UCSD-AML1 (cell line): Measurements from ENCODE around the gene COQ8B.
"Not testable (repeated sequence)": the region's sequence is repeated elsewhere in the genome, so short reads cannot be mapped to it uniquely, and the experiment has no call there.

Experiments
- DNase-seq: peaks from one replicate; lab custom pipeline; 2025; ENCODE audit not compliant: unreplicated experiment; lab: John Stamatoyannopoulos, UW

Gene COQ8B

GRCh38 chr19:40742886-40743285 lies 26.2 kb upstream of the COQ8B start:
- DNase-seq = no peak

- no peak for DNase-seq
These were observed 25.8 kb upstream of the COQ8B start for GRCh38 chr19:40742477-40742876.

- DNase-seq = no peak
These were observed 25.1 kb upstream of the COQ8B start for GRCh38 chr19:40741527-40742390.

GRCh38 chr19:40740747-40741146 lies 24.1 kb upstream of the COQ8B start:
- no peak for DNase-seq

GRCh38 chr19:40739871-40740703 lies 23.4 kb upstream of the COQ8B start:
- DNase-seq = no peak

- DNase-seq = no peak
These were observed 22.5 kb upstream of the COQ8B start for GRCh38 chr19:40739030-40739839.

GRCh38 chr19:40737102-40737644 lies 20.5 kb upstream of the COQ8B start:
- no peak for DNase-seq

GRCh38 chr19:40736661-40737060 lies 20.0 kb upstream of the COQ8B start:
- DNase-seq = no peak

GRCh38 chr19:40735013-40735771 lies 18.5 kb upstream of the COQ8B start:
- no peak for DNase-seq

GRCh38 chr19:40733149-40733548 lies 16.5 kb upstream of the COQ8B start:
- DNase-seq = no peak

GRCh38 chr19:40732304-40732703 lies 15.6 kb upstream of the COQ8B start:
- not testable (repeated sequence) for DNase-seq

- DNase-seq = not testable (repeated sequence)
These were observed 13.4 kb upstream of the COQ8B start for GRCh38 chr19:40730065-40730464.

- no peak for DNase-seq
These were observed 9.6 kb upstream of the COQ8B start for GRCh38 chr19:40726279-40726678.

GRCh38 chr19:40724855-40725254 lies 8.2 kb upstream of the COQ8B start:
- no peak for DNase-seq

- DNase-seq = no peak
These were observed 7.6 kb upstream of the COQ8B start for GRCh38 chr19:40724315-40724714.

GRCh38 chr19:40723661-40724254 lies 7.1 kb upstream of the COQ8B start:
- no peak for DNase-seq

- DNase-seq = no peak
These were observed 5.4 kb upstream of the COQ8B start for GRCh38 chr19:40721936-40722661.

- DNase-seq = no peak
These were observed 4.4 kb upstream of the COQ8B start for GRCh38 chr19:40721140-40721486.

GRCh38 chr19:40719414-40719894 lies 2.8 kb upstream of the COQ8B start:
- no peak for DNase-seq
